Hematopoietic multipotent progenitor cell treated with erythropoietin and hydrocortisone succinate and interleukin-3 and kit ligand, for 6 days (in vitro differentiated cells): ENCODE data around the gene TNFRSF13B.

Experiments used
- DNase-seq: peaks from one replicate; pipeline ENCODE4 v3.0.0-alpha.2; 2015

The TNFRSF13B gene

DNA sequence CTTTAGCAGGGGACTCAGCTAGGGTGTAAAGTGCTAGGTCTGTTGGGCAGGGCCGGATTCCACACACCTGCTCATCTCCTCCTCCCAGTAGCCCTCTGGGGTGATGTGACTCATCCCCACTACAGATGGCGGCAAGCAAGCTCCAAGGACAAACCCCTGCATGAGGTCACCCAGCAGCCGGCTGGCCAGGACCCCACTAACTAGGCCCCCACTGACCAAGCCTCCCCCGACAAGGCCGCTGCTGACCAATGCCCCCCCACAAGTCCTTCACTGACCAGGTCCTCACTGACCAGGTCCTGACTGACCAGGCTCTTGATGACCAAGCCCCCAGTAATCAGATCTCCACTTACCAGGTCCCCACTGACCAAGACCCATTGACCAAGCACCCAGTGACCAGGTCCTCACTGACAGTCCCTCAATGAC, 36.7 kb downstream of the TNFRSF13B start:
- DNase-seq: no peak

DNA sequence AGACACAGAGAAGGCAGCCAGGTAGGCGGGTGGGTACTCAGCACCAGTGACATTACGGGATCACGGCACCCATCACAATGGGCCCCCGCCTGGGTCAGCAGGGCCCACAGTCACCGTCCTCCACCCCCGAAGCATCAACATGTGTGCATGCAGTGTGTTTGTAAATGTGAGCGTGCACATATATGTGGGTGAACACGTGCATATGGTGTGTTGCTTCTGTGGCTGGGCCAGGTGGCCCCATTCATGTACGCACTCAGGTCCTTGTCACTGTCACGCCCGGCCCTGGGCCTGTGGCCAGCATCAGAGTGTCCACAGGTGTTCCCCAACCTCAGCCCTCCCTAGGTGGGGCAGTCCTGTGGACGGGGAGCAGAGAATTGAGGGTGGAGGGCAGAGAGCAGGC, 37.1 kb downstream of the TNFRSF13B start:
- no peak for DNase-seq

DNA sequence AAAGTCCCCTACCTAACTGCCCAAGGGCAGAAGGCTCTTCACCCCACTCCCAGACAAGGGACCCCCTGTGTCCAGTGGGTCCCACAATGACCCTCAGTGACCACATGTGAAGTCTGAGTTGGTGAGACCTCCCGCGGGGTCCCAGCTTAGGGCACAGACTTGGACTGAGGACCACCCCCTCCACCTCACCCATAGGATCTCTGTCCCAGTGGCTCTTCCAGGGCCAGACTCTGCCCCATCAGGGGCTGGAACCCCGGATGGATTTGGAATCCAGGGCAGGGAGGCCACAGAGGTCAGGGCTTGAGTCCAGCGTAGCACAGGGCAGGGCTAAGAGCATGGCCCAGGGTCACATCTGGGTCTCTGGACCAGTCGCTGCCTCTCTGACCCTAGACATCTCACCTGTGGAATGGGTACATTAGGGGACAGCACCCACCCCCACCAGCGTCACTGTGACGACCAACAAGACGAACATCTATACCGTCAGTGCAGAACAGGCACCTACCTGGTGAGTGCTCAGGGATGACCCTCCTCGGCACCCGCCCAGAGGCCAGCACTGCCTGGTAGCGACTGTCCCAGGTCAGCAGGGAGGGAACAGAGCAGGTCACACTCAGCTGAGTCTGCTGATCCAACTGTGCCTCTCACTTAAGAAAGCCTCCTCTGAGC, 37.7 kb downstream of the TNFRSF13B start:
- DNase-seq: no peak

DNA sequence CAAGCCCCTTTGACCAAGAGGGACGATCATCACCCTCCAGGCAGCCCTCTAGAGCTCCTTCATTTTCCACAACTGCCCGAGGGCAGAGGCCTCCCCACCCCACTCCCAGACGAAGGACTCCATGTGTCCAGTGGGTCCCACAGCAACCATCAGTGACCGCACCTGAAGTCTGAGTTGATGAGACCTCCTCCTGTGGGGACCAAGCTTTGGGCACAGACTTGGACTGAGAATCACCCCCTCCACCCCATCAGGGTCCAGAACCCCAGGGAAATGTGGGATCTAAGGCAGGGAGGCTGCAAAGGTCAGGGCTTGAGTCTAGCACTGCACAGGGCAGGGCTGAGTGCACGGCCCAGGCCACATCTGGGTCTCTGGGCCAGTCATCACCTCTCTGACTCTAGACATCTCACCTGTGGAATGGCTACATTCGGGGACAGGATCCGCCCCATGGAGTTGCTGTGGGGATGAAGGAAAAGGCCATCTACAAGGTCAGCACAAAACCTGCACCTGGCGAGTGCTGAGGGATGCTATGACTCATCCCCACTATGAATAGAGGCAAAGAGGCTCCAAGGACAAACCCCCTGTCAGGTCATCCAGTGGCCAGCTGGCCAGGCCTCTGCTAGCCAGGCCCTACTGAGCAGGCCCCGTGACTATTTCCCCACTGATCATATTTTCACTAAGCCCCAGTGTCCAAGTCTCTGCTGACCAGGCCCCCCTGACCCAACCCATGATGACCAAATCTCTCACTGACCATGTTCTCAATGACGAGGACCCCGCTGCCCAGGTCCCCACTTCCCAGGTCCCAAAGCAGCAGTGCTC, 38.4 kb downstream of the TNFRSF13B start:
- no peak for DNase-seq

DNA sequence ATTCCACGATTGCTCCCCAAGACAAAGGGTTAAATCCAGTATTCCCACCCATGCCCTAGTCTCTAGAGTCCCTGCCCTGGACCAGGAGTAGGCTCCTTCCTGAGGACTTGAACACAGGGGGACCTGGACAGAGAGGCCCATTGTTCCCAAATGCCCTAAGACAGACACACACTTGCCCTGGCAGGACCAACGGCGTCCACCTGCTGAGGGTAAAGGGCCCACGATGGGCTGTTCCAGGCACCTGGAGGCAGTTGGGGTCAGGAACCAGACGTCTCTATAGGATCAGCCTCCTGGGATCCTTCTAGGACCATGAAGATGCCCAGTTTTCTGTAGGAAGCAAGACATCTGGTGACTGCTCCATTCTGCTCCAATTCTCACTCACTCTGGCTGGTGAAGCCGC, 39.3 kb downstream of the TNFRSF13B start:
- DNase-seq: no peak

DNA sequence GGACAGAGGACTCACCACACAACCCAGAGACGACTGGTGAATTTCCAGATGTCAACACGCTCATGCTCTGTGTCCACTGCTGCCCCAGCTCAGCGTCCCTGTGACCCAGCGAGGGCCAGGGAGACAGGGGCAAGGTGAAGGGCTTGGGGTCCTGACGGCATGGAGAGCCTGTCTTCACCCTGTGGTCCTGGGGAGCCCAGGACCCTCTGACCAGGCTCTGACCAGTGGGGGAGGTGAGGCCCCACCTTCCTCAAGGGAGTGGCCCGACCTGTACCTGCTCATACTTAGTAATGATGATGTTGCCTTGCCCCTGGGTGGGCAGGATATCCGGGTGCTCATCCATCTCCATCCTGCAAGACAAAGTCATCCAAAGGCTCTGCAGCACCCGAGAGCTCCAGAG, 39.8 kb downstream of the TNFRSF13B start:
- DNase-seq: no peak

DNA sequence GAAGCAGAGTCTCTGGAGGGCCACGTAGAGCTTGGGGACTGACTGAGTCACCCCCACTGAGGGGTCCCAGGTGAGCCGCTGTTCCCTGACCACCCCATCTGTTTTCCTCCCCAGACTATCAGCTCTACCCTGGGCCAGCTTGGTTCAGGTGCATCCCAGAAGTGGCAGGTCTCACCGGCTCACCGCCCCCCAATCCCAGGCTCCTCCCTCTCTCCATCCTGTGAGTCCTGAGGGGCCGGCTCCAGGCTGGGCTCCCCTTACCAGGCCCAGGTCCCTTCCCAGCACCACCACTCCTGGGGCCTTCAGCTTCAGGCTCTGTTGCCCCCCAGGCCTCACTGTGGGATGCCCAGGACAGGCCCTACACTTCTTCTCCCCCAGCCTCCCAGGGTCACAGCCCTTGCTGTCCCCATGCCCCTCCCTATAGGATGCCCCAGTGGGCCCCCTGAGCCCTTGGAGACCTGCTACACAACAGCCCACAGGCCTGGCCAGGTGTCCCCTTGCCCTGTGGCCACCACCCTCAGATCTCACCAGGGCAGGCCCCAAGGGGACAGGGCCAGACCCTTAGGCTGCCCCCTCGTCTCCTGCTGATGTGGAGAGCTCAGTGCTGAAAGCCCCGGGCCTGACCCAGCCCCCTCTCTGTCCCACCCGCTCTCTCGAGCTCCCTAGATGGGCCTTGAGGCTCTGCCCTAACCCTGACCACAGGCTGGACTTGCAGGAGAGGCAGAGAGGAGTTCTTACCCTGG, 40.4 kb downstream of the TNFRSF13B start:
- DNase-seq: no peak

DNA sequence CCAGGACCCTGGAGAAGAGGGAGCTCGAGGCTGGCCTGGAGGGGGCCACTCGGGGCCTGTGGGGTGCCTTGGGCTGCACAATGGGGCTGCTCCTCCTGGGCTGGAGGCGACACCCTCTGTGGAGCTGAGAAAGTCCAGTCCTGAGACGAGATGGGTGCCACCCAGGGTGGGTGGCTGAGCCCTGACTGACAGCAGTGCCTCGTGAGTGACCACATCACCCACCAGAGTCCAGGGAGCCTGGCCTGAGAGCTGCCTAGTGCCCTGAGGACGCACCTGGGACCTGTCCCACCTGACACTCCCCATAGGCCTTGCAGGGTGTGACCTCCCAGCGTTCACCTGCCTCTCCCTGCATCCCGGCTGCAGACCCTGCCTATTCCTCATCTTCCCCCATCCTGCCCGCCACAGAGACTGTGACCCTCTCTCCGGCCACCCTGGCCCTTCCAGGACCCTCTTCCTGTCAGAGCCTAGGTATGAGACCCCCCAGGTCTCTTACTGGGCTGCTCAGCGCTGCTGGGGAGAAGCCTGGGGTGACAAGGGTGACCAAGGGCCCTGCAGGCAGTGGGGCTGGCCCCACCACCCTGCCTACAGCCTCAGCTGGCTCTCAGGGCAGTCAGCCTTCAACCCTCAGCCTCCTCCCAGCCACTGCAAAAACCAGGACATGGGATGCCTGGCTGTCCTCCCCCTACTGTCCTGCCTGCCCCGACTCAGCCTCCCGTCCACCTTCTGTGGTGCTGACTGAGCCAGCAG, 41.2 kb downstream of the TNFRSF13B start:
- DNase-seq: no peak

DNA sequence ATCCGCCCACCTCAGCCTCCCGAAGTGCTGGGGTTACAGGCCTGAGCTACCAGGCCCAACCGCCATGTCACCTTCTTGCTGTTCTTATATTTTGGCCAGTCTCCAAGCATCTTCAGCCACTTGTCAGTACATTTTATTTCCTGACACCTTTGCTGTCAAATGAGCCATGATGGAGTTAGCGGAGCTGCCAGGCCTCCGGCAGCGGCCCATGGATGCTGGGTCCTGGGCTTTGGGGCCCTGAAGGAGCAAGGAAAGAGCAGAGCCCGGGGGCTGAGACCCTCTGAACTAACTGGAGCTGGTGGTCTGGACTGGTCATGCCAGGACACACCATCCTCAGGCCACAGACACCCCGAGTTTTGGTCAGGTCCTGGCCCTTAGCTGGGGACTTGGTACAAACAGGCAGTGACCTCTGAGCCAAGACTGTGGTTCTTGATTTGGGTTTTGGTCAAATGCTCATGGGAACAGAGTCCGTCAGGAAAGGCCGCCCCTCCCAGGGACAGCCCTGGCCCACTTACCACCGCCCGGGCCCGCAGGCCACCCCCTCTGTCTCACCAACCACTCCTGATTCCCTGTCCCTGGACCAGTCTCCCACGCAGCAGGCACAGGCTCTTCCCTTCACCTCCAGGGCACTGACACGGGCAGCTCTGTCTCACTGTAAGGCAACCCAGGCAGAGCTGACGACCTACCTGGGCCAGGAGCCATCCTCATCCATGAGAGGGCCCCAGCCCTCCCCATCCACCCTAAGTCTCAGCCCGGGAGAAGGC, 42.0 kb downstream of the TNFRSF13B start:
- DNase-seq: no peak

DNA sequence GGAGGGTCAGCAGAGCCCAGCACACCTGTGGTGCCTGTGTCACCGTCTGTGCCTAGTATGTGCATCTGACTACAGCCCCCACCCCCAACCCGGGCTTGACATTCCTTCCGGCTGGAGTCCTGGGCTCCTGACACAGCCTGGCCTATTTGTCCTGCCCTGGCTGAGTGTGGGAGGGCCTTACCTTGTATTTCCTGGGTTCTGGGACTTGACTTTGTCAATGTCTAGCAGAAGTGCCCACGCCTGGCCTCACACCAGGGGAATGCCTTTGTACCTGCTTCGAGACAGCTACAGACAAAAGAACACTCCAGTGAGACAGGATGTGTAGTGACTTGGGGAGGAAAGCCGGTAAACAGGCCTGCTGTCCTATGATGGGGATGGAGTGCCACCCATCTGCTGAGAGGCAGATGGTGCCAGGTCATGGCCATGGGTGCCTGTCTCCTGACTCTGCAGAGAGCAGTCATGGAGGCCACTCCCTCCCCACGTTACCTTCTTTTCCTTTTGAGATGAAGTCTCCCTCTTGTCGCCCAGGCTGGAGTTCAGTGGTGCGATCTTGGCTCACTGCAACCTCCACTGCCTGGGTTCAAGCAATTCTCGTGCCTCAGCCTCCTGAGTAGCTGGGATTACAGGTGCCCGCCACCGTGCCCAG, 42.8 kb downstream of the TNFRSF13B start:
- no peak for DNase-seq

DNA sequence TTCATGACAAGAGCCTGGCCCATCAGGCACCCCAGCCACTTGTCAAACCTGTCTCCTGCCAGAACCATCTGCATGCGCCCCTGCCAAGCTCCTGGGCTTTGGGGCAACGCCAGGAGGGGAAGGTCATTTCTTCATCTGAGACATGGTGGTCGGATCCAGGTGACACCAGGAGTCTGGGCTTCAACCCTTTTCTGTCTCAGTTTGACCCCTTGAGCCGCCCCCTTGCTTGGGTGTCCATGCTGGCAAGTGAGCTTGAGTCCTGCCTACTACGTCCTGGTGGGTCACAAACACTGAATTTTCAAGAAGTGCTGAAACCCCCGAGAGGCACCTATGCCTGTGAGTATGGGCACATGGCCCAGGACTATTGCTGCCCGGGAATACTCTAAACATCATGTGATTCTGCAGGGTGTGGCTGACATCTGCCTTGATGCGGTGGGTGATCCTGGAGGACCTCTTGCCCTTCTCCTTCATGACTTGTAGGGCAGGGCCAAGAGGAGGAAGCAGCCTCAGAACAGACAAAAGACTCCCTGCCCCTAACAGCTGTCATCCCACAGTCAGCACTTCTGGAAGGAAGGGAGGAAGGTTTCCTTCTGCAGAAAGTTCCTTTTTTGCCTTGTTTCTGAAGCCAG, 43.4 kb downstream of the TNFRSF13B start:
- no peak for DNase-seq

DNA sequence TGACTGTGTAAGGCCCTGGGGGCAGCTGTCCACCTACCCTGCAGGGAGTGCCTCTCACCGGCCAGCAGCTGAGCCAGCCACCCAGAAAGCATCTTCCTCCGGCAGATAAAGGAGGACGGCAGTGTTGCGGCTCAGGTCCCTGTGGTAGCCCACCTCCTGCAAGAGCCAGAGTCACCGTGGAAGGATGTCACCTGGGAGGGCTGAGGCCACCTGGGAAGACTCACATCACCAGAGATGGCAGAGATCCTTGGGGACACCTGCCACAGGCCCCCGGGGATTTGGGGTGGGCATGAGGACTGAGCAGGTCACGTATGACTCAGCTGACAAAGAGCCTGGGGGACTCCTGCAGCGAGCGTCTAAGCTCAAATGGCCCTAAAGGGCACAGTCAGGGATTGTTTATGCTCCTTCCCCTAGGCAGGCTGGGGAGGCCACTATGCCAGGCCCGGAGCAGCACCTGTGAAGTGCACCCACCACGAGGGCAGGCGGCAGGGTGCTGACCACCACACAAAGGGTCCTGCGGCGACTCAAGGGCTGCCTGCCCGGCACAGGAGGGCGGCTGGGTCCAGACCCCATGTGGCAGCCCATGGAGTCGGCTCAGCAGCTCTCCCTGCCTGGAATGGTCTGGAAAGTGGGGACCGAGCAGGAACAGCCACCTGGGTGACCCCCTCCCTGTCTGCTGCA, 44.1 kb downstream of the TNFRSF13B start:
- no peak for DNase-seq

DNA sequence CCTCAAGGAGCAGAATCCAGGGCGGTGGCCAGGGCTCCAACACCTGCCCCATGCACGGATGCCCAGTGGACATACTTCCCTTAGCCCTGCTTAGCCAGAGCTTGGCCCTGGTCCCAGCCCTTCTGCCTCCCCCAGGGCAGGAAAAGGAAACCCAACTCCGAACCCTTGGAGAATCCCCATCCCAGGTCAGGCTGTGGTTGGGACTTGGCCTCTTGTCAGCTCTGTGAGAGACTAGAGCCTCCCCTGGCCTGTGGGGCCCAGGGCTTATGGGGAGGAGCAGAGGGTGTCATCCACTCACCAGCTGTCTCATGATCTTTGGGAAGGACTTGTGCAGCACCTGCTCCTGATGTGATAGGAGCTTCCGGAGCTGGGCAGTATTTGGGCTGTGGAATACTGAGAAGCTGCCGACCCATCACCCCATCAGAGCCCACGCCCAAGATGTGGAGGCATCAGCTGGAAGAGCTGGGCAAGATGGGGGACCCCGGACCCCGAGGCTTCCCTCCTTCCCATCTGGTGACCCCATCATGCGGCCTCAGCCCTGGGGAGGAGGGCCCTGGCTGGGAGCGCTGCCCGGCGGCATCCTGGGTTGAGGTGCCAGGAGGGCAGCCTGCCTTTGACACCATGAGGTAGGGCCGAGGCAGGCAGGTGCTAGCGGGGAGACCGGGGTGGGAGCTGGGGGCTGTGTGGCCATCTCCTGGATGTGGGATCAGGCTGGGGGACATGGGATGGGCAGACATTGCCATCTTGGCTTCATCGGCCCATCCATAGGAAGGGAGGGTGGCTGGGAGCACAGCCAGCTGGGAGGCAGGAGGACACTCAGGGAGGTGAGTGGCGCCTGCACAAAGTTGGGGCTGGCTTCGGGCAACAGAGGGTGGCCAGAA, 45.1 kb downstream of the TNFRSF13B start:
- DNase-seq: no peak

DNA sequence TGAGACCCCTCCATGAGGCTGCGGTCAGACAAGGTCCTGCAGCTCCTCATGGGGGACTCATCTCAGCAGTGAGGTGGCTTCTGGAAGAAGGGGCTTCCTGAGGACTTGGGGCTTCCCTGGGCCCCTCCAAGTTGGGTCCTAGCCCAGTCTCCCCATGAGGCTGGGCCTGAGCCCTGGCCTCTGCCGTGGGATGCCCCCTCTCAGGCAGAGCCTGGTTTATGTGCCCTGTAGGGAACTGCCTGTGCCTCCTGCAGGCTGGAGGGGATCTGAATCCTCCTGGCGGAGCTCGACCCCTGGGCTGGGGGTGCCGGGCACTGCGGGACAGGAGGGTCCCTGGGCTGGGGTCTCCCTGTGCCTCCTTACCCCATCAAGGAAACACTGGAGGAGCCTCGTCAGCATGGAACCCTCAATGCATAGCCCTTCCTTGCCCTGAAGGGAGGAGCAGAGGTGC, 45.8 kb downstream of the TNFRSF13B start:
- DNase-seq: no peak

DNA sequence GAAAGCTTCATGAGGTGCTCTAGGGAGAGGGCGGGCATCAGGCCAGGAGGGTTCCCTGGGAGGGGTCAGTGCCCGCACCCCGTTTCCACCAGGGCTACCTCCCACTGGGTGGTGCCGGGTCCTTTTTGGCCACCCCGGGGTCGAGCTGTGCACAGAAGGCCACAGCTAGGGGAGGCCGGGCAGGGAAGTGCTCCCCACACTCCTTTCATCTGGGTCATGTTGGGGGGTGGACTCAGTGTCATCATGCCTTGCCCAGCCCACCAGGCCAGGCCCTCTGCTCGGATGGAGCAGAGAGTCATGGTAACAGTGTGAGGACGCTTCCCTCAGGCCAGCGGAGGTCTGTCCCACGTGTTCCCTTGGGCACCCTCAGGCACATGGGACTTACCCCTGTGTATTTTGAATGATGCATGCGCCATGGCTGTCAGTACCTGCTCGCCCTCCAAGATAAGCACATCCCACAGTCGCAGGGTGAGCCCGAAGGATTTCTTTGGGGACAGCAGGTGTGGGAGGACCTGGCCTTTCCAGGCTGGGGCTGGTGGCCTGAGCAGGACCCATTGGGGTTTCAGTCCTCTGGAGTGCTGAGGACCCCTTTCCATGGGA, 46.4 kb downstream of the TNFRSF13B start:
- DNase-seq: no peak

DNA sequence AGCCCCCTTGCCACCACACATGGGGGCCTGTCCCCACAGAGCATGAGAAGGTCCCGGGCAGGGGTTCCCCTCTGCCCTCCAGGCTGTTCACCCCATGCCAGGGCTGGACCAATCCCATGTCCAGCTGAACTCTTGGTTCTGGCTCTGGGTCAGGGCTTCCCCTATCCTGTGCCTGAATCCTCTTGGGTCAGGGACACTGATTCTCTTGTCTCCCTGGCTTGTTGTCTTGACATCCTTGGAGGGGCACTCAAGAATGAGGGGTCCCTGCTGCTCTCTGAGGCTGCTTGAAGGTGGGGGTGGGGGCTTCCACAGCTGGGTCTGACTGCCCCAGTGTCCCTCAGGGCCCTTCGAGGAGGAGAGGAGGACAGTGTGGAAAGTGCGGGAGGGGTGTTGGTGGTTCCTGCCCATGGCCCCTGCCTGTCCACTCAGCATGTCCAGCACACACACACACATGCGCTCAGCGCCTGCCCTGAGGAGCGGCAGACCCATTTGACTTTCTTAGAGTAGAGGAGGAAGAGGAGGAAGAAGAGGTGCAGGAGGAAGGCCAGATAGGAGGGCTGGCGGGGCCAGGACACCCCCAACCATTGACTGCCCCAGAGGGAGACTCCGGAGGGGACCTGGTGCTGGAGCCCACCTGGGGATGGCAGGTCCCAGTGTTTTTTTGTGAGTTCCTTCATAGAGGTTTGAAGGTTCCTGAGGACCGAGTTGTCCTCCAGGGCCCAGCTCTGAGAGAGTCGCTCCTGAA, 47.0 kb downstream of the TNFRSF13B start:
- DNase-seq: no peak

DNA sequence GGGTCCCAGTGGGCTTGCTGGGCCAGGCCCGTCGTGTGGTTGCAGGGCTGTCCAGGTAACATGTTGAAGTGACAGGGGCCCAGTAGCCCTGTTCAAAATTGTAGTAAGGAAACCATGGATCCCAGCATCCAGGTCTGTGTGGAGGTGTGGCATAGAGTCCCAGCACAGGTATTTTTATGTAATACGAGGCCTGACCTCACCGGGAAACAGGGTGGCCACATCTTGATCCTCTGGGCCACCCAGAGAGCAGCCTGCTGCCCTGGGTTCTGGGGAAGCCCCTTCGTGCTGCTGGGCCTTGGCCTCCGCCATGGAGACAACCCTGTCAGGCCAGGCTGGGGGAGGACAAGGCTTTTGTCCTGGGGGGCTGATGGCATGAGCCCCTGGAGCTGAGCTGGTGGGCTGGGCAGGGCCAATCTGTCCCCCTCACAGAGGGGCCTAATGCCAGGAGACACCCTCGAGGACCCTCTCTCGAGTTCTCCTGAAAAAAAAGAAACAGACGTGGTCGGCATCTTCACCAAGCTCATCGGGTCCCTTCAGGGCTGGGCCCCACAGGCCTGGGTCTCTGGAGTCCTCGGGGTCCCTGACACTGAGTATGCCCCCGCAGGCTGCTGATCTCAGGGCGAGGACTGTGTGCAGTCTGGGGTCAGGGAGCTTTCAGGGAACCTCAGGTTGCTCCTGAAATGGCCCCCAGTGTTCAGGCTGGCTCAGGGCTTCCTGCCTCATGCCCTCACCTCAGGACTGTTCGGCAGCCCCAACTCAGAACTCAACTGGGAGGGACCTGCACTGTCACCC, 47.8 kb downstream of the TNFRSF13B start:
- no peak for DNase-seq
